Osteoblast (primary cell): Measurements from ENCODE around the gene KPNA4. TPM values are rescaled to one million over a fixed set of nuclear protein-coding genes. Genes with fewer than 3 reads are reported as not detected.
"Not testable (repeated sequence)": the region's sequence is repeated elsewhere in the genome, so short reads cannot be mapped to it uniquely, and the experiment has no call there.

Source experiments
- DNase-seq: peaks from one replicate; pipeline ENCODE4 v3.0.0; 2011; ENCODE audit warnings: low spot score, mixed read lengths; ENCODE audit not compliant: insufficient read length; ENCODE audit errors: missing footprints
- H2AFZ ChIP-seq: 2 replicates; pipeline ENCODE4 v1.6.0; 2011; ENCODE audit warnings: mild to moderate bottlenecking, low read length
- H3K27ac ChIP-seq: 2 replicates; pipeline ENCODE4 v1.5.1; 2011; ENCODE audit warnings: mild to moderate bottlenecking, low read depth, low read length, moderate library complexity
- H3K27me3 ChIP-seq: 2 replicates; pipeline ENCODE4 v1.6.0; 2012; ENCODE audit warnings: mild to moderate bottlenecking, control low read depth, inconsistent platforms, low read length, moderate library complexity; ENCODE audit not compliant: insufficient read depth
- H3K36me3 ChIP-seq: 2 replicates; pipeline ENCODE4 v1.5.1; 2011; ENCODE audit warnings: mild to moderate bottlenecking, low read length, control low read depth, moderate library complexity; ENCODE audit not compliant: insufficient read depth
- H3K4me1 ChIP-seq: 2 replicates; pipeline ENCODE4 v1.5.1; 2011; ENCODE audit warnings: mild to moderate bottlenecking, low read length, control low read depth, moderate library complexity; ENCODE audit not compliant: insufficient read depth
- H3K4me2 ChIP-seq: 2 replicates; pipeline ENCODE4 v1.6.0; 2011; ENCODE audit warnings: mild to moderate bottlenecking, low read length; ENCODE audit not compliant: insufficient read depth
- H3K4me3 ChIP-seq: fragments of 200-600 bp; sonication (generic); 3 replicates; pipeline ENCODE4 v1.5.1; 2012; ENCODE audit warnings: mild to moderate bottlenecking, low read length, inconsistent platforms; ENCODE audit not compliant: insufficient read depth
- H3K79me2 ChIP-seq: 2 replicates; pipeline ENCODE4 v1.6.0; 2012; ENCODE audit warnings: mild to moderate bottlenecking, low read length, control low read depth, inconsistent platforms; ENCODE audit not compliant: insufficient read depth
- H3K9me3 ChIP-seq: 2 replicates; pipeline ENCODE4 v1.5.1; 2011; ENCODE audit warnings: low read depth, low read length, control low read depth
- H4K20me1 ChIP-seq: 2 replicates; pipeline ENCODE4 v1.6.0; 2012; ENCODE audit warnings: mild to moderate bottlenecking, low read length, control low read depth; ENCODE audit not compliant: insufficient read depth
- CTCF ChIP-seq: IDR thresholded peaks from 2 replicates; pipeline ENCODE4 v1.5.1; 2011; ENCODE audit warnings: mild to moderate bottlenecking, low read depth, low read length, moderate library complexity; ENCODE audit errors: extremely low read depth
- total RNA-seq: library from RNA; depleted of rRNA; stranded (reverse); fragments of >200 nt; gene quantifications from 2 replicates; pipeline ENCODE4 v1.2.3, GENCODE V29; 2012

Gene KPNA4
- total RNA-seq, 1 donor = 40.9 TPM

GRCh38 chr3:160574636-160575035, 9.3 kb upstream of the KPNA4 start:
- Histone ChIP-seq H3K4me2 (no peak overlapping the region), H3K4me3 (no peak overlapping the region), H2AFZ (no peak overlapping the region), H3K36me3 (no peaks in the 10 kb centered on the region), H3K79me2 (no peaks in the 10 kb centered on the region), H3K4me1 (peaks cover 8% of the 10 kb centered on the region), H3K27ac (no peak overlapping the region), H4K20me1 (no peaks in the 10 kb centered on the region), H3K27me3 (no peaks in the 10 kb centered on the region), H3K9me3 (no peaks in the 10 kb centered on the region)
- no peak for DNase-seq
- no peak for TF ChIP-seq CTCF

GRCh38 chr3:160573955-160574525, 8.7 kb upstream of the KPNA4 start:
- not testable (repeated sequence) for DNase-seq, H3K79me2 ChIP-seq, H3K4me1 ChIP-seq, H3K9me3 ChIP-seq, H2AFZ ChIP-seq, H3K36me3 ChIP-seq, H3K4me3 ChIP-seq, H4K20me1 ChIP-seq, H3K27ac ChIP-seq, H3K4me2 ChIP-seq, H3K27me3 ChIP-seq

- no peaks in the 10 kb centered on the region for H4K20me1 ChIP-seq
- no peak overlapping the region for H2AFZ ChIP-seq
- H3K79me2 ChIP-seq = peaks cover 22% of the 10 kb centered on the region
- no peaks in the 10 kb centered on the region for H3K36me3 ChIP-seq
- no peak overlapping the region for H3K4me3 ChIP-seq
- H3K4me1 ChIP-seq = peaks cover 5% of the 10 kb centered on the region
- no peak overlapping the region for H3K27ac ChIP-seq
- no peak overlapping the region for H3K4me2 ChIP-seq
- H3K9me3 ChIP-seq = no peaks in the 10 kb centered on the region
- DNase-seq = no peak
- H3K27me3 ChIP-seq = no peaks in the 10 kb centered on the region
- TF ChIP-seq CTCF = no peak
These were observed 4.7 kb upstream of the KPNA4 start for GRCh38 chr3:160569894-160570652.

GRCh38 chr3:160568989-160569388, 3.6 kb upstream of the KPNA4 start:
- peaks cover 31% of the 10 kb centered on the region for H3K79me2 ChIP-seq
- H3K27me3 ChIP-seq = no peaks in the 10 kb centered on the region
- H3K4me2 ChIP-seq = no peak overlapping the region
- H3K9me3 ChIP-seq = no peaks in the 10 kb centered on the region
- no peak overlapping the region for H3K4me3 ChIP-seq
- no peak for TF ChIP-seq CTCF
- no peak for DNase-seq
- H2AFZ ChIP-seq = no peak overlapping the region
- H3K27ac ChIP-seq = no peak overlapping the region
- no peaks in the 10 kb centered on the region for H3K36me3 ChIP-seq
- peaks cover 7% of the 10 kb centered on the region for H4K20me1 ChIP-seq
- H3K4me1 ChIP-seq = peaks cover 5% of the 10 kb centered on the region
